ENCODE data around the gene EHBP1.

The EHBP1 gene

GRCh38 chr2:62785216-62785615, 79.7 kb downstream of the EHBP1 start:
- no peak for DNase-seq (ENCODE audit: low spot score)

DNA sequence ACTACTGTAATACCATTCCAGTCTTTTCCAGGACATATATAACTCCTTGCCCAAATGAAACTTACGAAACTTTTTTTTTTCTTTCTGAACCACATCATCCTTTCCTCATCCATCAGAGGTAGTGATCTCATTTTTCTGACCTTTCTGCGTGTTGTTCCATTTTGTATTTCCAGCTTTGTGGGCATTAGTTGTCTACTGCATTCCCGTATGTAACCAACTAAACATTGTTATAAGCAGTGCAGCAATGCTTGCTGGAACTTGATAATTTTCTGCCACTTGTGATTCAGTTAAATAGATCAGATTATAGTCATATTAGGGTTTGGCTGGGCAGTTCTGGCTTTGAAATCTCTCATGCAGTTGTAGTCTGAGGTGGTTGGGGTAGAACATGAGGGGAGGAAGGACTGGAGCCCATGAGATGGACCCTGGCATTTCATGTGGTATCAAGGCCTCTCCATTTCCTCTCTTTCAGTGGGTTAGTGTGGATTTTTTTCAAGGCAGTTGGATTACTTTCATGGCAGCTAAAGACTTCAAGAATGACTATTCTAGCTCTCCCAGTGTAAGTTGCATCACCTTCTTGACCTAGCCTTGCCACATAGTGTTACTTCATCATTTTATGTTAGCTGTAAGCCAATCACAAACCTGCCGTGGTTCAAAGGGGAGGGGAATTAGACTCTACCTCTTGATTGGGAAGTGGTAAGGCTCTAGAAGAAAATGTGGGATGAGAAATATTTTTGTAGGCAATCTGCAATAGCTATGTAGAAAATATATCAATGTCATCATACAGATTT, 80.5 kb downstream of the EHBP1 start:
- no peak for DNase-seq (ENCODE audit: low spot score)

DNA sequence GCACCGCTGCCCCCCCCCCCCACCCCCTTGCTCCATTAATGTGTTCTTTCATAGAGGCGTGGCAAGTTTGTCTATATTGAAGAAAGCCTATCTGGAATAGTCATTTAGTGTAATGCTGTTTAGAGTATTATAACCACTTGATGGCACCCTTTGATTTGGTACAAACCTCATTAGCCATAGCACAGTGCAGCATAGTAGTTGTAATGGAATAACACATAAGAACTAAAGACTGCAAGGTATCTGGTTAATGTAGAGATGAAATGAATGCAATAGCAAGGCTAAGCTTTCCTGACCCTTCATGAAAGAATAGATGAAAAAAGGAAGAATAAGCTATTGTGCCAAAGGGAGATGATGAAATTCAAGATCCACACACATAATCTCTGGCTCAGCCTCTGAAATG, 81.9 kb downstream of the EHBP1 start:
- no peak for DNase-seq (ENCODE audit: low spot score)

- no peak for DNase-seq (ENCODE audit: low spot score)
These were observed 84.0 kb downstream of the EHBP1 start for GRCh38 chr2:62789518-62789917.

- DNase-seq (ENCODE audit: low spot score): no peak
These were observed 84.4 kb downstream of the EHBP1 start for GRCh38 chr2:62789918-62790317.

DNA sequence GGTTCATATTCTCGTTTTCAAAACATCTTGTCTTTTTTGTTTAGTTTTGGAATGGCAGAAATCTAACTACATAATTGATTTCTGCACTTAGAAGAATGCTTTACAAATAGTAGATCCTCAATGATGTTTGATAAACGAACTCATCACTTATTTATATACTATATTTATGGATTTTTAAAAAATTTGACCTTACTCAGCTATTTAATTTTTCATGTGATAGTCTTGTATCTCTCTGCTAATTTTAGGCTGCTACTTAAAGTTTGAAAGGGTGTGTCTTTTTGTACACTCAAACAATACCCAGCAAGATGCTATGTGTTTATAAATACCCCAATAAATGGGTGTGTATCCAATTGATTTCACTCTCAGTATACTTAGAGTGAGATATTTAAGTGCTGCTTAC, 86.9 kb downstream of the EHBP1 start:
- DNase-seq (ENCODE audit: low spot score): no peak

DNA sequence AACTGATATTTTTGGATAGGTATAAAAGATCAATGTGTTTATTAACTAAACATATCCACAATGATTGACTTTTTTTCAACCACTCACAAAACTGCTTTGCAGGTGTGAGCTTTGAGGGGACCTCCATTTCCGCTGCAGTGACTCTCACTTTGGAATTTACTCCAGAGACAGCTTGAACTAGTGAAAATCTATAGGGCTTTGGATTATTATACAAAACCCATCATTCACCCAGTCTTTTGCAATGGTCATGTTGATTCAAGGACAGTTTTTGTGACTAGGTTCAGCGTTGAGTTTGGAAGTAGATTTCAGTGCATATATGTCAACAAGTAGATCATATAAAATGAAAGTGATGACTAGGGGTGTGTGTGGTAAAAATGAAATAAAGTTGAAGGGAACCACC, 87.7 kb downstream of the EHBP1 start:
- DNase-seq (ENCODE audit: low spot score): no peak

DNA sequence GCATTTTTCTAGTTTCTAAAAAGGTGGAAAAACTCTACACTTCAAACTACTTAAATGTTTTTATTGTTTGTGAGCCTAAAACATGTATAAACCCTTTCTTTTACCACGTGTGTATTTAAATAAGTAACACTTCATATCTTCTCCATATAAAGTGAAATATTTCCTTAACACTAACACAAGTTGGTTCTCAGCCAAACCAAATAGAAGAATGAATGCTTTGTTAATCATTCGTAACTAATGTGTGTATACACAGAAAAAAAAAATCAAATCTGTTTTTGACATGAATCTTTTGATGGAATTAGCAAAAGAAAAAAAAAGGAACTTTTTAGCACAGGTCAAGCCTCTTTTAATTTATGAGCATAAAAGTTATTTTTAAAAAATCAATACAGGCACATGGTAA, 89.3 kb downstream of the EHBP1 start:
- DNase-seq (ENCODE audit: low spot score): no peak

DNA sequence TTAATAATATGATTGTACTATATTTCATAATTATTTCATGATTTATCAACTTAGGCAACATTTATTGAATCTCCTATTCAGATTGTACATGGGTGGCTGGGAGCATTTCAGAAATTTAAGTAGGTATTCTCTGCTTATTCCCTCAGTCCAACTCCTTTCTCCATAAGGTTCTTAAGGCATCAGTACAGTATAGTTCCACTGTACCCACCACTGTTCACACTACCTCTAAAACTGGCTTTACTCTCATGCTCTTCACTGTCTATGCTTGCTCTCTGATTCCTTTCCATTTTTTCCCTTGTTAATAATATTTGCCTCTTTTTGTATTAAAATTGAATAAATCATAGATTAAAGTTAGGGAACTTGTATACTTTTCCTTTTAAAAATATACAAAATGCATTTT, 89.8 kb downstream of the EHBP1 start:
- DNase-seq (ENCODE audit: low spot score): no peak

DNA sequence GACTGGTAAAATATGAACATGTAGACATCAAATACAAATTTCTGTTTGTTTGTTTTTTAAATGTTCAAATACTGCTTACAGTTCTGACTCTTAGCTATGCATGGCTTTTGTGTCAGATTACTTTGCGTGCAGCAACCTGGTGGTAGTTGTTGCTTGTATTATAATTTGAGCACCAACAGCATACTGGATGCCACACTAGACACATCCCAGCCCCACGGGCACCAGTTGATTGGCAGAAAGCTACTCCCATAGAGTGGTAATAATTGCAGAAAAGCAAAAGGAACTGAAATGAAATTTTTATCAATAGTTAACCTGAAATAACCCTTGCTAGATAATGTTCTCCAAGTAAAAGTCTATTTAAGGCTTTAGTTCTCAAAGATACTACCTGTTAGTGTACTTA, 91.6 kb downstream of the EHBP1 start:
- no peak for DNase-seq (ENCODE audit: low spot score)

DNA sequence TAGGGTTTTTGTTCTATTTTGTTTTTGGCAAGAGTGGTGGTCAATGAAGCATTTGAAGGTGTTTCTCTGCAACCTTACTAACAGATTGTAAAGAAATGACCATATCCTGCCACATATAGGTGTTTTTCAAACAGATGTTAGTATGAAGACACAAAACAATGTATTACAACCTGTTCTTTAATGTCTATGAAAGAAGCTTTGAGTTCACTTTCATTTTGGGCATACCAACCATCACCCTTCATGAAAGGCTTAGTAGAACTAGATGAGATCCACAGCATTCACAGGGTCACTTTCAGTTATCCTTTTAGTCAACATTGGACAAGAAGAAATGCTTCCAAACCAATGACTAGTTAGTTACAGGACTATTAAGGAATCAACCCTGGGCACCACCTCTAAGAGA, 95.1 kb downstream of the EHBP1 start:
- no peak for DNase-seq (ENCODE audit: low spot score)

DNA sequence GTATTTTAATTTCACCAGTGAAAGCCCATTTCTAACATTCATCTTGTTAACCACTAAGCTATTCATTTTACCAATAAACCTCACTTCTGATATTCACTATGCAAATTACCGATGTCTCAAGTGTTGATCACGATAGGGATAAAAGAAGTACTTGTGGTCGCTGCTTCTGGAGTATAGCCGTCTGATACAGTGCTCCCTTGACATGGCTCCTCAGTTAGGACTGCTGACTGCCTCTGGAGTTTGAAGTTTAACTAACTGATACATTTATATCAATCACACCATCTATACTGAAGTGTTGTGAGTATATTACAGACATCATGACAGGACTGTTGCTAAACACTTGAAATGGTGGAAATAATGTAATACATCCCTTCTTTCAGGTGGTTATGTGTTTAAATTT, 95.6 kb downstream of the EHBP1 start:
- no peak for DNase-seq (ENCODE audit: low spot score)

DNA sequence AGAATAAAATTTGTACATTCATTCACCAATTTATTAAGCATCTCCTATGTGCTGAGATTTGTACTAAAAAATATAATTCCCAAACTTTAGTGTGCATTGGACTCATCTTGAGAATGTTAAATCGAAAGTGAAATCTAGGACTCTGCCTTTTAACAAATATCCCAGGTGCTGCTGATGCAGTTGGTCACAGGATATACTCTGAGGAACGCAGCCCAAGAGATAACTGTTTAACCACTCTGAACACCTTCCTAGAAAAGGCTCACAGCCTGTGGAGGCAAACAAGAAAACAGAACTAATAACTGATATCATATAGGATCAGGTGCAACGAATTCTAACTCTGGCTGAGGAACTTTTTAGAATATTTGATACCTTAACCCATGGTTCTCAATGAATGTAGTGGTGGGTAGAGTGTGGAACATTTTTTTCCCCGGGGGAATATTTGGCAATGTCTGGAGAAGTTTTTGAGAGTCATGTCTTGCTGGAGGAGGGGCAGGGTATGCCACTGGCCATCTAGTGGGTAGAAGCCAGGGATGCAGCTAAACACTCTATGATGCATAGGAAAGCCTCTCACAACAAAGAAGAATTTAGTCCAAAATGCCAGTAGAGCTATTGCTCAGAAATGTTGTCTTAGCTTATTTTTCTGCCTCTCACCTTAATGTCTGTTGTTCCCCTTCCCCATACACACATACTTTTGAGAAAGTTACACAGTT, 96.5 kb downstream of the EHBP1 start:
- DNase-seq (ENCODE audit: low spot score): no peak

- no peak for DNase-seq (ENCODE audit: low spot score)
These were observed 98.4 kb downstream of the EHBP1 start for GRCh38 chr2:62803961-62804360.

DNA sequence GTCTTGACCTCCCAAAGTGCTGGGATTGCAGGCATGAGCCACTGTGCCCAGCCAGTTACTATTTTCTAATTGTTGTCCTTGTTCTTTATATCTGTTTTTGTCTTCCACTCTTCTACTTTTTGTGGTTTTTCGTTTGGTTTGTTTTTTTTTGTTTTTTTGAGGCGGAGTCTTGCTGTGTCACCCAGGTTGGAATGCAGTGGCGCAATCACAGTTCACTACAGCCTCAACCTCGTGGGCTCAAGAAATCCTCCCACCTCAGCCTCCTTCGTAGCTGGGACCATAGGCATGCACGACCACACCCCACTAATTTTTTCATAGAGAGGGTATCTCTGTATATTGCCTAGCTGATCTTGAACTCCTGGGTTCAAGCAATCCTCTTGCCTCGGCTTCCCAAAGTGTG, 100.7 kb downstream of the EHBP1 start:
- DNase-seq (ENCODE audit: low spot score): no peak

DNA sequence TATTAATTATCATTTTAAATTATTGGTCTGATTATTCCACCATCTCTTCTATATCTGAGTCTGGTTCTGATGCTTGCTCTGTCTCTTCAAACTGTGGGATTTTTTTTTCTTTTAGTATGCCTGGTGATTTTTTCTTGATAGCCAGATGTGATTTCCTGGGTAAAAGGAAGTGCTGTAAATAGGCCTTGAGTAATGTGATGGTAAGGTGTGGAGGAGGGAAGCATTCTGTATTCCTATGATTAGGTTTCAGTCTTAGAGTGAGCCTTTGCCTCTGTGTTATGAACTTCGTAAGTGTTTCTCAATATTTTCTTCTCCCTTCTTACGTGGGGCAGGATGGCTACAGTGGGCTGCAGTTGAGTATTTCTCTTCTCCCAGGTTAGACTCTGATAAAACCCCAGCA, 103.0 kb downstream of the EHBP1 start:
- no peak for DNase-seq (ENCODE audit: low spot score)

GRCh38 chr2:62811086-62811485, 105.6 kb downstream of the EHBP1 start:
- no peak for DNase-seq (ENCODE audit: low spot score)

DNA sequence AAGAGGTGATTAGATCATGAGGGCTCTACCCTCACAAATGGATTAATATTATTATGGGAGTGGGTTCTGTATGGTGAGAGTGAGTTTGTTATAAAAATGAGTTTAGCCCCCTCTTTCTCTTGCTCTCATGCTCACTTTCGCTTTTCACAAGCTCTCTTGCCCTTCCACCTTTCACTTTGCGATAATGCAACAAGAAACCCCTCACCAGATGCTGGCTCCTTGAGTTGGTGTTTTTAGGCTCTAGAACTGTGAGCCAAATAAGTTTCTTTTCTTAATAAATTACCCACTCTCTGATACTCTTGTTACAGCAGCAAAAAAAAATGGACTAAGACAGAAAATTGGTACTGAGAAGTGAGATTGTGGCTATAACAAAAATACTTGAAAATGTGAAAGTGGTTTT, 106.5 kb downstream of the EHBP1 start:
- no peak for DNase-seq (ENCODE audit: low spot score)

- DNase-seq (ENCODE audit: low spot score): no peak
These were observed 107.7 kb downstream of the EHBP1 start for GRCh38 chr2:62812921-62813825.

DNA sequence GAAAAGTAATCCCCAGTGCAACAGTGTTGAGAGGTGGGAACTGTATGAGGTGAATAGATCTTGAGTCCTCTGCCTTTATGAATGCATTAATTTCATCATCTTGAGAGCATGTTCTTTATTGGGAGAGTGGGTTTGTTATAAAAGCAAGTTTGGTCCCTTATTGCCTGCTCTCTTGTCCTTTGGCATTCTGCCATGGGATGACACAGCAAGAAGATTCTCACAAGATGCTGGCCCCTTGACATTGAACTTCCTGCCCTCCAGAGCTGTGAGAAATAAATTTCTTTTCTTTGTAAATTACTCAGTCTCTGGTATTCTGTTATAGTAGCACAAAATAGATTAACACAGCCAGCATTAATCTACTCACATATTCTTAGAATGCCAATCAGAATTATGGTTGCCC, 108.6 kb downstream of the EHBP1 start:
- no peak for DNase-seq (ENCODE audit: low spot score)

- no peak for DNase-seq (ENCODE audit: low spot score)
These were observed 111.8 kb downstream of the EHBP1 start for GRCh38 chr2:62817348-62817747.

DNA sequence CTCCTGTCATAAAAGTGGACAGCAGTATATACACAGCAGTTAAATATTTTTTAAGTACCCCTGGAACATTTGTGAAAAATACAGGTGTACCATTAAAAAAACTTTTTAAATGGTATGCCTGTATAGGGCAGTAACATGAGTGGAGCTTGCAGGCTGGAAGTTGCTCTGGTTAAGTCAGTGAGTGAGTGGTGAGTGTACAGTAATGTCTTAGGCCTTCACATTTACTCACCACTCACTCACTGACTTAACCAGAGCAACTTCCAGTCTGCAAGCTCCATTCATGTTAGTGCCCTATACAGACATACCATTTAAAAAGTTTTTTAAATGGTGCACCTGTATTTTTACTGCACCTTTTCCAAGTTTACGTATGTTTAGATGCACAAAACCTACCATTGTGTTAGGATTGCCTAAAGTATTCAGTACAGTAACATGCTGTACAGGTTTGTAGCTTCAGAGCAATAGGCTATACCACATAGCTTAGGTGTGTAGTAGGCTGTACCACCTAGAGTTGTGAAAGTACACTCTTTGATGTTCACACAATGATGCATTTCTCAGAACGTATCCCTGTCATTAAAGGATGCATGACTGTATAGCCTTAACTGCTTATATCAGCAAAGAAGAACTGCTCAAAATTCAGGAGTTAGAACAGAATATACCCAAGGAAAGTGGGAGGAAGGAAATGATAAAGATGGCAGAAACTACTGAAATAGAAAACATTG, 112.6 kb downstream of the EHBP1 start:
- no peak for DNase-seq (ENCODE audit: low spot score)
